Uterus (tissue), 2 donors: Measurements from ENCODE around the gene ST6GALNAC3.

Source experiments
- CTCF ChIP-seq, 4 experiments: fragments of 200-600 bp in 2 of 4; fragments of 450-650 bp in 2 of 4; sonication (generic) in 2 of 4; IDR thresholded peaks; one replicate each; pipeline ENCODE4 v1.5.1; 2016 to 2019; ENCODE audit warnings: antibody characterized with exemption in 4 of 4, mild to moderate bottlenecking in 2 of 4, moderate library complexity in 1 of 4
- POLR2A ChIP-seq, 2 donors: fragments of 450-650 bp; IDR thresholded peaks; one replicate each; pipeline ENCODE4 v1.6.1; 2016; ENCODE audit warnings: antibody characterized with exemption in 2 of 2, mild to moderate bottlenecking in 1 of 2, moderate library complexity in 1 of 2

- TF ChIP-seq CTCF (IDR thresholded peaks at IDR 0.05) (no peak), POLR2A (IDR thresholded peaks at IDR 0.05) (no peak)
These were observed 497.7 kb downstream of the ST6GALNAC3 start for GRCh38 chr1:76572229-76572628.
